ENCODE measurements around the gene ASB18.

The ASB18 gene

DNA sequence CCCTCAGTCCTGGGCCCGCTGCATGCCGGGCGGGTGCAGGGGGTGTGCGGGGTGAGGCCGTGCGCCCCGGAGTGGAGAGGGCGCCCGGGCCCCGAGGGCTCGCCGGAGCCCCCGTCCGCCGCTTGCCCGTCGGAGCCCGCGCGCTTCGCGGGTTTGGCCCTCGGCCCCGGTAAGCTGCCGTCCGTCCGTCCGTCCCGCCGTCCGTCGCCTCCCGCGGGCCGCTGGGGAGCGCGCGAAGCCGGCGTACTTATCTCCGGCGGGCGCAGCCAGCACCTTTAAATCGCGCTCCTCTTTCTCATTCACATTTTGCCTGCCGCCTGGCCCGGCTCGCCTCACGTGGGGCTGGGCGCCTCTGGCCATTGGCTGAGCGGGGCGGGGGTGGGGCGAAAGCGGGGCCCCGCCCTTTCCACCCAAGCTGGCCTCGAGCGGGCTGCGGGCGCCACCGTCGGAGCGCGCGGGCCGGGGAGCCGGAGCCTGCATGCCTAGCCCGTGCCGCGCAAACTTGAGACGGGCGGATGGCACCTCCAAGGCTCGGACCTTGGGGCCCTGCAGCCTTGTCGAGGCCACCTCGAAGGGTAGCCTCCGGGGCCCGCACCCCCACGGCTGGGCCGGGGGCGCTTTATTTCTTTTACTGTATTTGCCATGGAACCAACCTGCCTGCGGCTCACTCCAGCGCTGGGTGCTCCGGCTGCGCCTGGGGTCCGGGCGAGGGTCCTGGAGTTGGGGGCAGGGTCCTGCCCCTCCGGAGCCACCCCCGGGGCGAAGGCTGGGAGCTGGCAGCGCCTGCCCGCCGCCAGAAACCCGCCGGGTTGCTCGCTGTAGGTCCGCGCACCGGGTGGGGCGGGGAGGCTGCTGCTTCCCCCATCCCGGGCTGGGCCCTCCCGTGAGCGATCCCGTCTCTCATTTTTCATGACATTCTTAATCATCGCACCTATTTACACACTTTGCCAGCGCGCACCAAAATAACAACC, 95.8 kb downstream of the ASB18 start, which contains the start of gene GBX2:
Gene GBX2, minus strand, starts transcription at position 277 of the 971 bp plus-strand sequence. CDS start 415 bp downstream, outside the sequence.
- DNase-seq (ENCODE audit: low read depth): no peak

DNA sequence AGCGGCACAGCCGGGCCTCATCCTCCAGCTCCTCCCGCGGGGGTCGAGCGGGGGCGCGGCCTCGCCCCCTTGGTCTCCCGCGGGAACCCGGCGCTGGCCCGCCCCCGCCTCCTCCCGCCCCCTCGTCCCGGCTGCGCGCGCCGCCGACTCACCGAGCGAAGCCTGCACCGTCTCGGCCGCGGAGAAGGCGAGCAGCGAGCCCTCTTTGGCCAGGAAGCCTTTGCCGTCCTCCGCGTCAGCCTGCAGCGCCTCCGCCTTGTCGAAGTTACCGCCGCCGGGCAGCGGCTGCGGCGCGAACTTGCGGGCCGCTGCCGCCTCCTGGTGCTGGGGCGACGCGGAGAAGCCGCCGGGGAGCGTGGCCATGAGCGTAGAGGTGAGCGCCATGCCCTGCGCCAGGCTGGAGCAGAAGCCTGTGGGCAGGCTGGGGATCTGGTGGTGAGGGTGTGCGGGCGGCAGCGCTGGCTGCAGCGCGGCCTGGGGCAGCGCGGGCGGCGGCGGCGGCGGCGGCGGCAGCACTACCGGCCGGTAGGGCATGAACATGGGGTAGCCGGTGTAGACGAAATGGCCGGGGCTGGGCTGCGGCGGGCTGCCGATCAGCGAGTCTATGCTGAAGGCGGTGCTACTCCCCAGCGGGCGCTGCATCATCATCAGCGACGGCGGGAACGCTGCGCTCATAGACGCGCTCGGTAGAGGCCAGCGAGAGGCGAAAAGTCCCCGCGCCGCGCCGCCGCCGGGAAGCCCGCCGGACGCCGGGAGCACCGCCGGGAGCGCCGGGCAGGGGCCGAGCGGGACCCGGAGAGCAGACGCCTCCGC, 96.7 kb downstream of the ASB18 start:
- no peak for DNase-seq (ENCODE audit: low read depth)
- peak overlapping the region; percentile 47 for H3K4me3 ChIP-seq (ENCODE audit: low read depth, low read length)

More for the DNA sequence above, 95.8 kb downstream of the ASB18 start, which contains the start of gene GBX2:
- peak within 1 kb of the TSS; percentile 47 for H3K4me3 ChIP-seq (ENCODE audit: low read depth, low read length)

DNA sequence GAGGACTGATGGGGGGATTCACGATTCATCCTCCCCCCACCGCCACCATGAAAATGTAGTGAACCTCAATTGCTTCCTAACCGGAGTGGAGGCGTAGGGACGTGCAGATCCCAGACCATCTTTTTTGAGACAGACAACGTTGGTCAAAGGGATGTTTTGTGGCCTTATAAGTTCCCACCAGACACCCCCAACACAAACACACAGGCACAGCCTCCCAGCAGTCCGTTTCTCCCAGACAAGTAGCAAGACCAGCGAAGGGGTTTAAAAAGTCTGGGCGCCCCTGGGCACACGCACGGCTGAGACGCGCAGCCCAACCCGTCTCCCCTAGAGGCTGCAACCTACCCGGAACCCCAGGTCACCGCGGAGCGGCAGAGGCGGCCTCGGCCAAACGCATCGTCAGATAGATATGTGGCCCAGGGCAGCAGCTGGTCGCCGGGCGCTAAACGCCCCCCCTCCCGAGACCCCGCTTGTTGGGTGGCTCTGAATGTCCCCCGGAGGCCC, 97.4 kb downstream of the ASB18 start:
- no peak for DNase-seq (ENCODE audit: low read depth)
- peak overlapping the region; percentile 47 for H3K4me3 ChIP-seq (ENCODE audit: low read depth, low read length)

DNA sequence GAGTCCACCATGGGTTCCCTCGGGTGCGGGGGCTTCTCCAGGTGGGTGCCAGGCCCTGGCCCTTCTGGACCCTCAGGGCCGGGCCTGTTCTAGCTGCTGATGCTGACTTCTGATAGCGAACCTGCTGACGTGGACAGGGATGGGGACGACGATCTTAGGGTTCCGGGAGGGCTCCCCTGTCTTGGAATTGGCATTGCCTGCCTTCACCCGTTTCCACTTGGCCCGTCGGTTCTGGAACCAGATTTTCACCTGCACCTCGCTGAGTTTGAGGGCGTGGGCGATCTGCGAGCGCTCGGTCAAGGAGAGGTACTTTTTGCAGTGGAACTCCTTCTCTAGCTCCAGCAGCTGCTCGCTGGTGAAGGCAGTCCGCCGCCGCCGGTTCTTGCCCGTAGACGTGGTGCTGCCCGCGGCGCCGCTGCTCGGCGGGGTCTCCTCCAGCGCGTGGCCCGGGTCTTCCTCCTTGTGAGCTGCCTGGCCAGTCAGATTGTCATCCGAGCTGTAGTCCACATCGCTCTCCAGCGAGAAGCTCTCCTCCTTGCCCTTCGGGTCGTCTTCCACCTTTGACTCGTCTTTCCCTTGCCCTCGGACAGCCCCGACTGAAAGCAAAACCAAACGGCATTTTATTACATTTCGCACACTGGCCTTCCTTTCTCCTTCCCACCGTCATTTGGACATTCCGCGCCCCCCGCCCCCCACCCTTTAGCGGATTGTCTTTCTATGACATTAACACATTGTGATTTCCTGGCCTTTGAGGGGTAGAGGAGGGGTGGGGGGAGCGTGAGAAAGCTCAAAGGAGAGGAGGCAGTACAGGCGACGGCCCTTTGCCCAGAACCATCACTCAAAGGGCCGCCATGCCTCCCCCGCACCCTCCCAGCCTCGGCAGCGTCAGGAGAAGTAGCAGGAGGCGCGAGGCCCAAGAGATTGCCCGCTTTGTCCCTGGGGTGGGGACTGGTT, 98.1 kb downstream of the ASB18 start:
- H3K4me3 ChIP-seq (ENCODE audit: low read depth, low read length): peak overlapping the region; percentile 9
- DNase-seq (ENCODE audit: low read depth): no peak

DNA sequence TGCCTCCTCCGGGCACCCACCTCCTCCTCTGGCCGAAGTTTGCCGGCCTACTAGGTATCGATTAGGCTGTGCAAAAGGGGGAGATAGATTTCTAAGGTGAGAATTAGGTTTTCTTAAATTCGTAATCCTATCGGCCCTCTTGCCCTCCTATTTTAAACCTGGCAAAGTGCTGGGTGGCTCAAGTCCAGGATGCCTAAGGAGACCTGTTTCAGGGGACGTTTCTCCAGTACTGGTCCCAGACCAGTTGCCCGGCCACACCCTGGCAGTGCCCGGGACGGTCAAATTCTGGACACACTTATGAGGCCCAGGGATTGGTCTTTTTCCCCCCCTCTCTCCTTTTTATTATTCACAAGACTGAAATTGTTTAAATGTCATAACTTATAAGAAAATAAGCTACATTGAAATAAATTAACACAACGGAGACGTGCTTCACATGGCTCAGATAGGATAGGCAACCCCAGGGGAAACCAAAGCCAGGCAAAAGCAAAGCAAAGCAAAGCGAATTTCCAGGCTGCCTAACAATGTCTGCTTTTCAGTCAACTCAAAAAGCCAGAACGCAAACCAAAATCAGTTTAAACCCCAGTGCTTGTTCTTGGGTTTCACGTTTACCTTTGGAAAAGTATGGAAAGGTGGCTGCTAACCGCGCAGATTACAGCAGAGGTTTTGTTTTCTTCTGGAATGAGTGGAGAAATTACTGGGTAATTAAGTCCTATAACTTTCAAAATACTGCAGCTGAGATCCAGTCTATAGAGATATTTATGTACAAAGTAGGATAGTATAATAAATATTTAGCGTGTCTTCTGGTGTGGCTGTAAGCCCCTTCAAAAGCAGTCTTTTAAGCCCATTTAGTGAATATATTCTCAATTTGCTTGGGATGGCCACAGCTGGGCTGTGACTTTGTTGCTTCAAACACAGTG, 99.0 kb downstream of the ASB18 start:
- DNase-seq (ENCODE audit: low read depth): no peak
- peak overlapping the region; percentile 48 for H3K4me3 ChIP-seq (ENCODE audit: low read depth, low read length)

DNA sequence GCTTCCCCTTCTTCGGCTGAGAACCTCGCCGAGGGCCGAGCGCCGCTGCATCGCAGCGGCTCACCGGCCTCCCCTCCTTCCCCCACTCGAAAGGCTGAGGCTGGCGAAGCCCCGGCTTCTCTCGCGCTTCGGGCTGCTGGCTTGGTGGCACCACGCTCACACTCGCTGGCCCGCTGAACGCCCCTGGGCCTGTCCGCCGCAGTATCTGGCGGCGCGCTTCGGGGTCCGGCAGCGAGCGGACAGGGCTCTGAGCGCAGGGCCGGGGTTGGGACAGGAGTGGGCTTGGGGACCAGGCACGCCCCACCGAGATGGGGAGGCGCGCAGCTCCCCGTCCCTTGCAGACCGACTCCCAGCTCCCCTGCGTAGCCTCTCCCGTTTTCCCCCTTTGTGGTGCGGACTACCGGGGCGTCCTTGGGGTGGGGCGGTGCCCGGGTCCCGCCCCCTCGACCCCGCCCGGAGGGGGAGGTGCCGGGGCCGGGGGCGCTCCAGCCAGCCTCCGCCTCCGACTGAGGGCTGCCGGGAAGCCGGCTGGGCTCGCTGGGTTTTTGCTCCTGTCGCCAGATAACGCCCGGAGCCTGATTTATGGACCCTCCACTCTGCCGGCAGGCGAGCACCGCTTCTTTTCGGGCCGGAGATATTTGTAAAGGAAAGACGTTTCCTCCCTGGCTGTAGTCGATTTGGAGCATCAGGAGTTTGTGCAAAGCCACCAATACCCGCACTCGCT, 99.8 kb downstream of the ASB18 start:
- no peak for DNase-seq (ENCODE audit: low read depth)
- H3K4me3 ChIP-seq (ENCODE audit: low read depth, low read length): peak overlapping the region; percentile 48

DNA sequence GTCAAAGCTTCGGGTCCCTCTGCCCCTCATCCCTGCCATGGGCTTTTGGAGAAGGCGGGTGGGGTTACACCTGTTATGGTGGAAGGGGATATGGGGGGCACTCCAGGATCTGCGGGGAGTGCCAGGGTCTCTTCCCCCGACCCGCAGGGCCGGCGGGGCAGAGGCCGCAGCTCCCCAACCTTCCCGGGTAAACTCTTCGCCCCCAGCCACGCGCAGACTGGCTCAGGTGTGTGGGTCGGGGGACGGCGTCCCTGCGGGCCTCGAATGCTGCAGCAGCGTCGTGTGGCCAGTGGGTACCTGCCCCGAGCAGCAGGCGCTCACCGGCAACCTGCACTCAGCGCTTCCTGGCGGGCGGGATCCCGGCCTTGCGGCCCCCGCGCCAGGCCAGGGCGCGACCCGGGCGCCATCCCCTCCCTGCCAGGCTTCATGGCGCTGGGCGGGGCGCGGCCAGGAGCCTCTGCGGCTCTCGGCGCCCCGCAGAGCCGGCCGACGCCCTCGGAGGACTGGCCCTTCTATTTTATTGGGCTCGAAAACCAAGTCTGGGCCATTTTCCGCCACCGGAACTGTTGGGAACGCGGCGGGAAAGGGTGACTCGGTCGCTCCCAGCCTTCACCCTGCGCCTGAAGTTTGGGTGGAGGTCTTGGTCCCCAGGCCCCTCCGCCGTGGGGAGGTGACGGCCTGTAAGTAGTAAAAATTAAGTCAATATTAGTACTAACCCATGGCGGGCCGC, 100.6 kb downstream of the ASB18 start:
- DNase-seq (ENCODE audit: low read depth): no peak
- H3K4me3 ChIP-seq (ENCODE audit: low read depth, low read length): peak overlapping the region; percentile 48

DNA sequence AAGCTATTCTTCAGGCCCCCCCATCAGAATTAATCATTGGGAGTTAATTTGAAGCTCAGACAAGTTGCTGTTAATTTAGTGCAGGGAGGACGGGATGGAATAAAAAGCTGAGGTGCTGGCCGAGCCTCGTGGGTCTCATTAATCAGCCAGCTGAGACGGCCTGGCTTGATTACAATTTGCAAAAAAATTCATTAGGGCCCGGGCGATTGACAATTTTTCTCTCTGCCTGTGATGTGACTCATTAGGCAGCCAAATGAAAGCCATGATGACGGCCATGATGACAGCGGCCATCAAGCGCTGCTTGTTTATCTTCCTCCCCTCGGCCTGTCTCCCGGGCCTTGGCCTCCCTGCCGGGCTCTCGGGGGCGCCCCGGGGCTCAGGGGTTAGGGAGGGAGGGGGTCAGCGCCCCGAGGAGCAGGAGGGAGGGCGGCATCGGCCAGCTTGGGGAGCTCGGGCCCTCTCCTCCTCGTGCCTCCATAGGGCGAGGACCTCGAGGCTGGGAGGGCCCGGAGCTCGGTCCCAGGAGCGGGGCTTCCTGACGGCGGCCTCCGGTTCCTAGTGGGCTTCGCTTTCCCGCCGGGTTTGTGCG, 101.2 kb downstream of the ASB18 start:
- no peak for DNase-seq (ENCODE audit: low read depth)
- no peak overlapping the region for H3K4me3 ChIP-seq (ENCODE audit: low read depth, low read length)

DNA sequence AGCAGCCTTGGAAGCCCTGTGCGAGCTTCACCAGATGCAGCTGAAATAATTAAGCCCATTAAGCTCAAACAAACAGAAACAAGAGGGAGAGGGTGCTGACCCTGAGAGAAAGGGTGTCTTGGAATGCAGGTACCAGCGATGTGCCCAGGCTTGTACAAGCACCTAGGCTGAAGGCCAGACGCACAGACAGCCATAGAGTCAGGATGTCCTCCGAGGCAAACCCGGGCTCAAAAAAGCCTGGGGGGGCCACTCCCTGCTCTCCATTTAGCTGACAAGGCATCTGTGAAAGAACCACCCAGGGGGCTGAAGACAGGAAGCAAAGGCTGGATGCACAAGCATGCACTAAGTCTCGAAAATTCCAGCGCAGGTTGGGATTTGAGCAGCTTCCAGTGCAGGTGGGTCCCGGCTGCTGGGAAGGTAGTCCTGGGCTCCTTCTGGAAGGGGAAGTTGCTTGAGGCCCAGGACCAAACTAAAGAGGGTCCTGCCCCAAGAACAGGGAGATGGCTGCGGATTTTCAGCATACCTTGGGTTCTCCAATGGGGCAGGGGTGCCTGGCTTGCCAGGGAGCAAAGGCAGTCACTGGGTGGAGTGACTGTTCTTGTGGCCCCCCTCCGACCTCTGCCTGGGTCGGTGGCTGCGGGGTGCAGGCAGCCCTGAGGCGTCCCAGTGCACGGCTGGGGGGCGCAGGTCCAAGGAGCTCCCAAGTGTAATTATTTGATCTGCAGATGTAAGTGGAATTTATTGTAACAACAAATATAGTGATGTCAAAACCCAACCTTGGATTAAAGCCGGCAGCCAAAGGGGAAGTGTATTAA, 102.0 kb downstream of the ASB18 start:
- H3K4me3 ChIP-seq (ENCODE audit: low read depth, low read length): no peak overlapping the region
- DNase-seq (ENCODE audit: low read depth): no peak

DNA sequence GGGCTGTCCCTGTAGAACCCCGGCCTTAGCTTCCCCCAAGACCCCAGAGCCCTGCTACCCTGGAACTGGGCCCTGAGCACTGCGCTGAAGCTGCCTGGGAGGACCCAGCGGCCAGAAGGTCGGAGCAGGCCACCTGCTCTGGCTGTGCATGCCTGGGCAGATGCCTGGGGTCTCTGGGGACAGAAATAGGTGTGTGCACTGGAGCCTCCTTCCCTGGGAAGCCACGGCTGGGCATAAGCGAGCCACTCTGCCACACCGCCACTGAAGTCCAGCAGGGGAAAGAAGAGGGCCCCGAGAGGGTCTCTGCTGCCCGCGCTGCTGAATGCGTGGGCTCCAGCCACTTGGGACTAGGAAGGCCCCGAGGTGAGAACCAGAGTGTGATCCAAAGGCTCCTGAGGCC, 102.7 kb downstream of the ASB18 start:
- H3K4me3 ChIP-seq (ENCODE audit: low read depth, low read length): no peak overlapping the region
- no peak for DNase-seq (ENCODE audit: low read depth)

DNA sequence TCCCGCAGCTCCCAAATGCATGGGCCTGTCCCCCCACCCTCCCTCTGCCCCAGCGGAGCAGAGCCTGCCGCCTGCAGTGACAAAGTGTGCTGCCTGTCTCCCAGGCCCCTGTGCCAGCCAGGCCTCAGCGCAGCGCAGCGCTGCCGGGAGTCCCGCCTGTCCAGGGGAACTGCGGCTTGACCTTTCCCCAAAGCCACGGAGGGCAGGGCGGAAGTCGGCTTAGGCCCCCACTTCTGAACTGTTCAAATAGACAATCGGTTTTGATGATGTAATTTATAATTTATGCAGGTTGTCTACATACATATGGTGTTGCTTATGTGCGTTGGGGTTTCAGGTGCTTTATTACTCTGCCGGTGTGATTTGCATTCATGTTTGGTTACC, 103.1 kb downstream of the ASB18 start:
- DNase-seq (ENCODE audit: low read depth): no peak
- H3K4me3 ChIP-seq (ENCODE audit: low read depth, low read length): no peak overlapping the region

DNA sequence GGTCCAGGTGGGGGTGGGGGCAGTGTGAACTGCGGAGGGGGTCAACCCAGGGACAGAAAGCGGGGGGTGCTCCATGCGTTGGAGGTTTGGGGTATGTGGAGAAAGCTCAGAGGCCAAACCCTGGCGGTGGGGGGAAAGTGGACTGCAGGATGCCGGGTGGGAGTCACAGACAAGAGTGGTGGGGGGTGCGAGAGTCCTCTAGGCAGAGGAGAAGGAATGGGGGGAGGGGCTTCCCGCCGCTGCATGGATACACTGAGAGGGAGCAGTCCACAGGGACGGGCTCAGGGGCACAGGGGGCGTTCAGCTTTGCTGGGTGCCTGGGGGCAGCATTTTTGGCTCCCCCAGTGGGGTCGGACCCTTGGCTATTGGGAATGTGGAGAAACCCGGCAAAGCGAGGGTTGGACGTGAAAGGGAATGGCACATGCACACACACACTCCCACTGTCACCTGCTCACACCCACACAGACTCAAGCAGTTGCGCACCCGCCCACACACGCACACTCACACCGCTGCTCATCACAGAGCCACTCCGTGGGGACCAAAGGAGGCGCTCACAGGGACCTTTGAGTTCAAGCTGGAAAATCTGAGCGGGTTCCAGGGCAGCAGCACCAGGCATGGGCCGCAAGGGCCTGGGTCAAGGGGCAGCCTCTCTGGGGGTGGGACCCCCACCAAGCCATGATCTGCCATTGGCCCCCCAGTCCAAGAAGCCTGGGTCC, 103.7 kb downstream of the ASB18 start:
- no peak overlapping the region for H3K4me3 ChIP-seq (ENCODE audit: low read depth, low read length)
- DNase-seq (ENCODE audit: low read depth): no peak

DNA sequence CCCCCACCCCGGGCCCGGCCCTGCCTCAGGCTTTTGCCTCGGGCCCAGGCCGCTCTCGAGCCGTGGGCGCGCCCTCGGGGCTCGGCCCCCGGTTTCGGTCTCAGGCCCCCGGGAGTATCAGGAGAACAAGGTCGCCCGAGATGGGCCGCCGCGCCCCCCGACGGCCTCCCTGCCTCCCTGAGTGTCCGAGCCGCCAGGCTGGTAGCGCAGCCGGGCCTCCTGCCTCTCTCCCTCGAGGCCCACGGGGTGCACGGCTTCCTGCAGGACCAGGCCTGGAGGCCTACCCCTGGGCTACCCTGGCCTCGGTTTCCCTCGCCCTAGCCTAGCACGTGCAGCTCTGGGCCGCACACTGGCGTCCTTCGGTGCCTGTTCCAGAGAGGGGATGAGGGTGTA, 104.4 kb downstream of the ASB18 start:
- H3K4me3 ChIP-seq (ENCODE audit: low read depth, low read length): no peak overlapping the region
- DNase-seq (ENCODE audit: low read depth): no peak

DNA sequence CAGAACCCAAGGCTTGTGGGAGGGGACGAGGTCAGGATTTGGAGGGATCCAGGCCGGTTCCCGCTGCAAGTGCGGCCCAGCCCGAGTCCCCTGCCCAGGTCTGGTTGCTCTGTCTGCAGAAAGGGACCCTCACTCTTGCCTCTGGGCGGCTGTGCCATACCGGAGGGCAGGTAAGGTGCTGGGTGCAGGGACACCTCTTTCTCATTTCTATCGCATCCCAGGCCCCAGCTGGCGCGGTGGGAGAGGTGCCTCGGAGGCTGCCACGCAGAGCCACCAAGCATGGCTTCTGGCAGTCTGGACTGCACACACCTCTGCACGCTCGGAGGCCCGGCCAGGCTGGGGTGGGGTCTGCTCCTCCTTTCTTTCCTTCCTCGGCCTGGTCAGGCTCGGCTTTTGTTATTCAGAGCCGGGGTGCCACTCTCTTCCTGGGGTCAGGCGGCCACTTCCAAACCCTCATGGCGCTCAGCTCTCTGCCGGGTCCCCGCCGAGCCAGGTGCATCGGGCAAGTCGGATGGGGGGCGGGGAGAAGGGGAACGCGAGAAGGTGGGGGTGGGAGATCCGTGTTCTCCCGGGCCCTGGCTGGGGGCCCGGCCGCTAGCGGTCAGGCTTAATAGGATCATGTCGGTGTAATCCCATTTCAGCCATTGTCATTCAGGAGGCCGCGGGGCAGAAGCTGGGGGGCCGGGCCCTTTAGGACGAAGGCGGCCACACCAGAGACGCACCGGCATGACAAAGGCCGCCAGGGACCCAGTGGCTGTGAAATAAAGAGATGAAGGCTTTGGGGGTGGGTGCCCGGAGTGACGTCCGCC, 105.0 kb downstream of the ASB18 start:
- H3K4me3 ChIP-seq (ENCODE audit: low read depth, low read length): no peak overlapping the region
- DNase-seq (ENCODE audit: low read depth): no peak
